Kidney tubule cell (primary cell): Measurements from ENCODE around the gene PLEKHA8.
A peak's percentile ranks its signal among the peaks of the same experiment; 100 is the strongest.

Source experiments
- DNase-seq: peaks from one replicate; pipeline ENCODE4 v3.0.0-alpha.2; 2018; ENCODE audit warnings: low spot score

PLEKHA8 gene

DNA sequence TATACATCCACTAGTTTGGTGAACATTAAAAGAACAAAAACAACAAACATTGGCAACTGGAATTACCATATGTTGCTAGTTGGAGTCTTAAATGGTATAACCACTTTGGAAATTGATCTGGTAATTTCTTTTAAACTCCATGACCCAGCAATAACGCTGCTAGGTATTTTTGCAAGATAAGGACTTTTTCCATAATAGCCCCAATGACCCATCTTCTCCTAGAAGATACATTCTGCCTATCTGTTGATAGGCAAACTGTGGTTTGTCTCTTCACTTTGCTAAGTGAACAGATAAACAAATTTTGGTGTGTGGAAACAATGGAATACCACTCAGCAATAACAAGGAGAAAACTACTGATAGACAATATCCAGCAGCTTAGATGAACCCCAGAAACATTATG lies 75.9 kb downstream of the PLEKHA8 start:
- no peak for DNase-seq

DNA sequence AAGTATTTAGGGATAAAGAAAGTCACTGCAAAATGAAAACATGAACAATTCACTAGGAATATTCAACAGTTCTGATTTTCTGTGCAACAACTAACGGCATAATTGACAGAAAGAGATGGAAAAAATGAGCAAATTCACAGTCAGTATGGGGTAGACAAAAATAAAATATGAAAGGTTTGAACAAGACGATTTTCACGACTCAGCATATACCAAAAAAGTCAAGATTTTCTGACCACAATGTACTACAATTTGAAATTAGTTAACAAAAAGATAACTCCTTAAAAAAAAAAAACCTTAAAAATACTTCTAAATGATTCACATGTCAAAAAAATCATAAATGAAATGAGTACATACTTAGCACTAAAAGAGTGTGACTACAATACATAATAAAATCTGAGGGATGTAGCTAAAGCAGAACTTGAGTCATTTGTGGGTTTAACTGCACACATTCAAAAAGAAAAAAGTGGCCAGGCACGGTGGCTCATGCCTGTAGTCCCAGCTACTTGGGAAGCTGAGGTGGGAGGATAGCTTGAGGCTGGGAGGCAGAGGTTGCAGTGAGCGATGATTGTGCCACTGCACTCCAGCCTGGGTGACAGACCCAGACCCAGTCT lies 84.0 kb downstream of the PLEKHA8 start:
- no peak for DNase-seq

DNA sequence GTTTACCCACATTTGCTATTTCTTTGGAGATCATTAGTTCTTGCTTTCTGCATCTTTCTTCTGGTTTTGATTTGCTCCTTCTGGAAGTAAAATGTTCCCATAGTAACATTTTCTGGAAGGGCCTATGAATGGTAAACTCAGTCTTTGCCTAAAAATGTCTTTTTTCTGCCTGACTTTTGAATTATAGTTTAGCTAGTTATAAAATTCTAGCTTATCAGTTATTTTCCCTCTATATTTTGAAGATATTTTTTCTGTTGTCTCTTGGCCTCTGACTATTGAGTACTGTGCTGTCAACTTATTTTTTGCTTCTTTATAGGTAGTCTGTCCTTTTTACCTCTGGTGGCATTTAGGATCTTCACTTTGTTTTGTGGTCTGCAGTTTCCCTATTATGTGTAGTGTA lies 84.9 kb downstream of the PLEKHA8 start:
- no peak for DNase-seq

DNA sequence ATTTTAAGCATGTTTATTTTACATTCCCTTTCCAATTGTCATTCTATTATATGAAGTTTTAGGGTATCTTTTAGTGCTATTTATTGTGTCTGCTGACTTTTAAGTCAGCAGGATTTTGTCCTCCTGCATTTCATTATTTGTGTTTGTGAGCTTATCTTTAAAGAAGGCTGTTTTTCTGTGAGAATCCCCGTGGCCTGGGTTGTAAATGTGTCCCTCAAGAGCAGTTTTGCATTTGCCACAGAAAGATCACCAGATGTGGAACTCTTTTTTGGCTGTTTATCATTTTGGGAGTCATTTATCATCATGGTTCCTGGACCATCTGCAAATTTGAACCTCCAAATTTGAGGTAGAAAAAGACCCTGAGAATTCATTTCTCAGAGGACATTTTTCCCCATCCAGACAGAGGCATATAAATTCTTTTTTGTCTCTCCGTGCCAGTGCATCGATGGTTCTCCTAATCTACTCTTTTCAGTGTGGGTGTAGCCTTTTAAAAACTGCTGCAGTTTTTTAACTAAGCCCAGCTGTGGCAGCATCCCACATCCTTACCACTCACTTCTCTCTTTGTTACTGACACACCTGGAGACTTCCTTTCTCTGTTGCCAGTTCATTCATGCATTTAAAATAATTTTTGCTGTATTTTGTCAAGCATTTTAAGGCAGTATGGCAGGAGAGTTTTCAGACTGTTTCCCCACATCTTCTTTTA lies 86.5 kb downstream of the PLEKHA8 start:
- DNase-seq: no peak

DNA sequence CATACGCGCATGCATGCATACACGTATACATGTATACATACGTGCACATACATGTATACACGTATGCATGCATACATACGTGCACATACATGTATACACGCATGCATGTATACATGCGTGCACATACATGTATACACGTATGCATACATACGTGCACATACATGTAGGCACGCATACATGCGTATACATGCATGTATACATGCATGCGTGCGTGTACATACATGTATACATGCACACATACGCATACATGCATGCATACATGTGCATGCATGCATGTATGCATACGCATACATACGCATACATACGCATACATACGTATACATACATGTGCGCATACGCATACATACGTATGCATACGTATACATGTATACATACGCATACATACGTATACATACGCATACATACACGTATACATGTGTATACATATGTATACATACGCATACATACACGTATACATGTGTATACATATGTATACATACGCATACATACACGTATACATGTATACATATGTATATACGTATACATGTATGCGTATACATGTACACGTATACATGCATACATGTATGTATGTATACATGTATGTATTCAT lies 87.6 kb downstream of the PLEKHA8 start:
- DNase-seq: no peak

DNA sequence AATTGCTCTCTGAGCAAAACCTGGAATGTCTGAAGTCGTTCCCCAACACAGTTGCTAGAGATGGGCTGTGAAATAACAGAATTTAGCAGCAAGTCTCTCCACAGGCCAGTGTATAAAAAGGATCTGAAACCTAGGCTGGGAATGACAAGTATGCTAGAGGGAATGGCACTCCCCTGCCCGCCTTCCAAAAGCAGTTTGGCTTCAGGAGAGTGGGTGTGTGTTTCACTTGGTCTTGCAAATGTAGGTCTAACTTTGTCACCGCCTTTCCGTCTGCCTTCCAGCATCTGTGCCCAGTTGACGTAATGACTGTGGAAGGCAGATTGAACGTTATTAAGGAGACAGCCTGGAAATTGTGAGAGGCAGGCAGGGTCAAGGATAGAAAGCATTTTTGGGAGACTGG lies 88.6 kb downstream of the PLEKHA8 start:
- DNase-seq: no peak

DNA sequence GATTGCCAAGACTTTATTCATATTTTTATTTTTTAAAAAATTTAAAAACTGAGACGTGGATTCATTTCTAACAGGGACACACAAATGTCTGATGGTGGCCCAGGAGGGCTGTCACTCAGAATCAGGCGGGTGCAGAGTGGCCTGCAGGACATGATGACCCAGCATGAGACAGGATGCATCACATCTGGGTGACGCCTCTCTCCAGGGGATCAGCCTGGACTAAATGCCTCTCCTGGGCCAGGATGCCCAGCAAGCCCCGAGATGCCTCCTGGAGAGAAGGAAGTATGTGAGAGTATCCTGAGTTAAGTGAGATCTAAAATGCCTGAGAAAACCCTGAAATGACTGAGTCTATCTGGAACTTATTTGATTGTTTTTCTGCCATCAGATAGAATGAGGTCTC lies 89.7 kb downstream of the PLEKHA8 start:
- no peak for DNase-seq

DNA sequence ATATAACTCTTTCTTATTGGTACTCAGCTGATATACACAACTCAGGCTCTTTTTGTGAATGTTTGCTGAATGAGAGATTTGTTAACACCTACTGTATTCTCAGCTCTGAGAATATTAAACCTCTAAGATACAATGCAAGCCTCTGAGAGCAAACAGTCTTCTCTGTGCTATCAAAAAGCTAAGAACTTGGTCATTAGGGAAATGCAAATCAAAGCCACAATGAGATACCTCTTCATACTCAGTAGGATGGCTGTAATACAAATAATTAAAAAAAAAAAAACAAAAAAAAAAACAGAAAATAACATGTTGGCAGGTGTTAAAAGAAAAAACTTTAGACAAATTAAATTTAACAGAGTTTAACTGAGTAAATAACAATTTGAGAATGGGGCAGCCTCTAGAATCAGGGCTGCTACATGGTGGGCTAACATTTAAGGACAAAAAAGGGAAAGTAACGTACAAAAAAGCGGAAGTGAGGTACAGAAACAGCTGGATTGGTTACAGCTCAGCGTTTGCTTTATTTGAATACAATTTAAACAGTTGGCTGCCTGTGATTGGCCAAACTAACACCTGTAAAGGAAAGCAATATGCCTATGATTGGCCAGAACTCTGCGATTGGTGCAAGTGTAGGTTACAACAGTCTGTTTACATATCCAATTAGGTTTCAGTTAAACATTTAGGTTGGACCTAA lies 91.8 kb downstream of the PLEKHA8 start:
- no peak for DNase-seq

DNA sequence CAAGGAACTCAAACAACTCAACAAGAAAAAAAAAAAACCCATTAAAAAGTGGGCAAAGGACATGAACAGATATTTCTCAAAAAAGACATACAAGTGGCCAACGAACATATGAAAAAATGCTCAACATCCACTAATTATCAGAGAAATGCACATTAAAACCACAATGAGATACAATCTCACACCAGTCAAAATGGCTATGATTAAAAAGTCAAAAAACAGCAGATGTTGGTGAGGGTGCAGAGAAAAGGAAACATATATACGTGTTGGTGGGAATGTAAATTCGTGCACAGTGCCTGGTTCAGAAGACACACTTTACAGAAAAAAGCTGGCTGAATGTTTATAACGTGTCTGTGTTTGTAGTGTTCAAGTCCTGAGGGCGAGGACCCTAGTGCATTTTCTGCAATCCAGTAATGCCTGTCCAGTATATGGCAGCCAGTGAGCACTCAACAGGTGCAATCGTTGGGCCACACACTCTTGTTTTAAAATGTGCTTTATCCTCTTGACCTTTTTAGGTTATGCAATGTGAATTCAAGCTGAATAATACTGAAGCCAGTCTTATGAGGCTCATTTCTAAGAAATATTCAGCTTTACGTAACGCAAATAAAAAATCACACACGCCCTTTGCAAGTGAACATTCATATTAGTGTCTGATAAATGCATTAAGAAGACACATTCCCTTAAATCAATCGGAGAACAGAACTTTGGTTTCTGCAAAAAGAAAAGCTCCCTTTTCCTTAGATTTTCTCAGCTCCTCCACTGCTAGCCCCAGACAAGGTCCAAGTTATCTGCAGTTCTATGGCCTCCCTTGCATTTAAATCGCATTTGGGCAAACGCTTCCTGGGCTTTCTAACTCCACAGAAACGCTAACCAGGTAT lies 105.8 kb downstream of the PLEKHA8 start:
- no peak for DNase-seq

DNA sequence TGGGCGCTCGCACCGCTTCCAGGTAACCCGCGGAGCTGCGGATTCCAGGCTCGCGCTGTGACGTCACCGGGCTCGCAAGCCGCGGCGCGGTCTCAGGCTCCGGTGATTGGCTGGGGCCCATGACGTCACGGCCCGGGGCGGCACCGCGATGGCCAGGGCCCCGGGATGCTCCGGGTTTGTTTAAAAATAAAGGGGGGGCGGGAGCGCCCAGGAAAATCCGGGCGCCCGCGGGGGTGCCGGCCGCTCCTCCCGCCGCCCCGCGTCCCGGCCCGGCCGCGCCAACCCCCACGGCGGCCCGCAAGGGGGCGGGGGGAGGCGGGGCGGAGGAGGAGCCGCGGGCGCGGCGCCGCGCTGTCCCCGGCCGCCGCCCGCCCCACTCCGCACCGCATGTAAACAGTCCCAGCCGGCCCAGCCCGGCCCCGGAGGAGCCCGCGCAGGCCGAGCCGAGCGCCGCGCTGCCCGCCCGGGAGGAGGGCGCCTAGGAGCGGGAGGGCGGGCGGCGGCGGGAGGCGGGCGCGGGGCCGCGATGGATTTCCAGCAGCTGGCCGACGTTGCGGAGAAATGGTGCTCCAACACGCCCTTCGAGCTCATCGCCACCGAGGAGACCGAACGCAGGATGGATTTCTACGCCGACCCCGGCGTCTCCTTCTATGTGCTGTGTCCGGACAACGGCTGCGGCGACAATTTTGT lies 106.5 kb downstream of the PLEKHA8 start, which contains the start of gene MTURN:
MTURN (plus strand) TSS at position 376 of the 690 bp plus-strand sequence; CDS start at position 527, 151 bp downstream.
- peak; percentile 80 for DNase-seq

DNA sequence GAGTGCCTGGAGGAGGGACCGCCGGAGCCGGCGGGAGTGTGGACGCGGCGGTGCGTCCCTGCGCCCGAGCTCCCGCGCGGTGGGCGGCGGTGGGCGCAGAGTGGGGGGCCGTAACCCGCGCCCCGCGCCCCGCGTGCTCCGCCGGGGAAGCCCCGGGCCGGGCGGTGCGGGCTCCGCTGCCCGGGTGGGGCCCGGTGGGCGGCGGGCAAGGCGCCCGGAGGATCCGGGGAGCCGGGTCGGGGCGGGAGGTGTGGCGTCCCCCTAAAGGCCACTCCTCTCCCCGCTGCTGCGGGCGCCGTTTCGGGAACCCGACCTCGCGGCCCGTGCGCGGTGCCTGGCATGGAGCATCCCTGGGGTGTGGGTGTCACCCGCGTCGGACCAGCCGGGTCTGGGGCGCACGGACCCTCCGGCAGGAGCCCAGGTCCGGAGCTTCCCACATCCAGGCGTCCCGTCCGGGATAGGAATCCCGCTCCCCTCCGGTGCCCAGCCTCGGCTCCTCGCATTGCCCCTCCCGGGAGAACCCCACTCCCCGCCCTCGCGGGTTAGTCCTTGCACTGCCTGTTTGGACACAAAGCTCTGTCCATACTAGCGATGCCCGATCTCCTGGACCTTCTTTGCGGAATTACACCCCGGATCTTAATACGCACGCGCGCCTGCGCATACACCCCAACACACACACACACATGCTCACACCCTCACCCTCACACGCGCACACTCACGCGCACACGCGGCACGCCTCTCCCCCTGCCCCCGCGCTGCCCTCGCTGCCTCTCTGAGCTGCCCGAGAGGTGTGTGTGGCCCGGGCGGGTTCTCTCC lies 107.3 kb downstream of the PLEKHA8 start:
- DNase-seq: peak; percentile 71

DNA sequence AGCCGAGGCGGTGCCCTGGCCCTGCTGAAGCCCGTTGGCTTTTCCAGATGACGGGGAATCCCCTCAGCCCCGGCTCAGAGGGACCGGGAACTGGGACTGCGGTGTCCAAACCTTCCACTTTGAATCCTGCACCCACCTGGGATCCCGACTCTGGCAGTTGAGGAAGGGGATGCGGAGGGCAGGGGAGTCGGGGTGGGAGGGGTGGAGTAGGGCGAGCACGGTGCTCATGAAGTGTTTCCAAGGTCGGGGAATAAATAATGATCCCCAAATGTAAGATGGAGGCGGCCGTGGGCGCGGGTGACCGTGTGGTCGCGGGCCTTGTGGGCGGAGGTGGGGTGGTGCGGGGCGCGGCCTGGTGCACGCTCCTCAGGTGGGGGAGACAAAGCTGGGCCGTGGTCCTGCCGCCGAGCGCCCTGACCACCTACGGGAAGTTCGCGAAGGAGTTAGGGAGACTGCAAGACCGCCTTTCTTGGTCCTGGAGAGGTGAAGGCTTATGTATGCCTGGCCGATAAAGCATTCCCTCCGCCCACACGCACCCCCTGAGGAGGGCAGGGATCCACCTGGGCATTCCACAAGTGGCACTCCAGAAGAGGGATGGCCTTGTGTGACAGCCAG lies 108.0 kb downstream of the PLEKHA8 start:
- DNase-seq: peak; percentile 17

DNA sequence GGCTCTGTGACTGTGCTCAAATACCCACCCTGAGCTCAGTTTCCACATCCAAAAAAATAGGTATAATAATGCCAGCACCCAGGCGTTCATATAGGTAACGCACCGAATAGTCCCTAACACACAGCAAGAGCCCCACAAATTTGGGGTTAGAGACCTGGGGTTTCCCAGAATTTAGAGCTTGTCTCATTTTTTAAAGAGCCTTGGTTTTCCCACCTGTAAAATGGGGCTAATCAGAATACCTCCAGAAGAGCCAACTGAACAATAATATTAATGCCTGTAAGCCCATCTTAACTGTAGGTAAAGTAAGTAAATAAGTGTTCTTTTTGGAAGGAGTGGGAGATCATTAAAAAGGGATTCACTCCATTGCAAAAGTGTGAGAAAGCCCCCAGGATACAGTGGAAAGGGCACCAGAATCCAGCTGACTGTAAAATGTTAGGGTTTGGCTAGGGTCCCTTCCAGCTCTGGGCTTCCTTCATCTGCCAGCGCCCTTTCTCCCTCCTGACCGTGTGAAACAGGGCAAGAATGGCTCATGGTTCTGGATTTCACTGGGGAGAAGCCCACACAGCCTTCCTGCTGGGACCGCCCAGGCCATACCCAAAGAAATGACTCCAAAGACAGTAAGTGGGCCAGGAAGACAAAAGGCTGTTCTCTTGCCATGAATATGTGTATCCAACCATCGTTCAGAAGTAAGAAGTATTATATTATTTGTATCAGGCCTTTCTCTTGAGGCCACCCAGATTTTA lies 108.7 kb downstream of the PLEKHA8 start:
- DNase-seq: no peak

DNA sequence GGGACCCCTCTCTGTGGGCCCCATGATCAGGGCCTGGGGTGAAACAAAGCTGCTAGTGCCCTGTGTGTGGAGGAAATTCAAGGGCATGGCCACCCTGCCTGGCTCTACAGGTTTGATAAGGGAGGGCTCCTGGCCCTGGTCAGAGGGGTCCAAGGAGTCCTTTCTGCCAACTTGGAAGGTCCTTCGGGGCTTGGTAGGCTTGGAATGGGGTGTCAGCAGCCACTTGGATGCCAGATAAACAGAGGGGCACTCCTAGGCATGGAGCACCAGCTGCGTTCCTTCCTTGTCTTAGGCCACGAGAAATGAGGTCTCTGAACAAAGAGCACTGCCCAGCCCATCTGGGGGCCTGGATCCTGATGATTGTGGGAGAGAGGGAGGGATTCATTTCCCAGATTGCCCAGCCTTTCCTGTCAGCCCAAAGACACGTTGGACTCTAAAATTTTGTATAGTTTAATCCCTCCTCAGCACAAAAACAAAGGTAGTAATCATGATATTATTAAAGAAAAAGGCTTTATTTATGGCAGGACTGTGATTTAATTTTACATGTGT lies 111.7 kb downstream of the PLEKHA8 start:
- DNase-seq: no peak

DNA sequence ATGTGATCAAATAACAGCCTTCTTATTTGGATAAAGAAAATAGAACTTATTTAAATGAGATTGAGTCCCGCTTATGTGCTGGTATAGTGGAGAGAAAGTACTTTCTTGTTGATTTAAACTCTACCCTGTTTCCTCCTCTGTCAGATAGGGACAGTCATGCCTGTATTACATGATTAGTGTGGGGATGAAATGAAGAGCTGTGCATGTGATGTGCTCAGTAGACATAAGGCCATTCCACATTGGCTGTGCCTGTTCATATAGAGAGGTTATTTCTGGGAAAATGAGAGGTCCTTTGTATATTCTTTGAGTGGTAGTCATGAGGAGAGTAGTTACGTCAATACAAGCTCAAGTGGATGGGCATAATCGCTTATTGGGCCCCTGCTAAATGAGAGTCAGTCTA lies 112.2 kb downstream of the PLEKHA8 start:
- DNase-seq: no peak

DNA sequence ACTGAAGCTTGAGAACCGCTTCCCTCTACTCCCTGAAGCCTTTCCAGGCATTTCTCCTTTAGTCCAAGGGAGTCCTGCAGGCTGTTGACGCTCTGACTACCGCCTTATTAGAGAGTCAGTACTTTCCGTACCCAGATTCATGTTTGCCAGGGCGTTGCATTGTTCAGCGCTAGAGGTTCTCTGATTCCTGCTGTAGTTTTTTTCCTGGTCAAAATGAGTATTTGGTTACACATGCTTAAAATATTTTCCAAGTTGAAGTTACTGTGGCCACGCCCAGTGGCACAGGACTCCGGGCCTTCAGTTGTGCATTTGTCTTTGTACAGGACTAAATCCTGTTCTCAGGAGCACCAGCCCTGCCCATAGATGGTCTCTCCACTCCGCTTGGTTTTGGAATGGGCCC lies 114.5 kb downstream of the PLEKHA8 start:
- DNase-seq: peak; percentile 92

DNA sequence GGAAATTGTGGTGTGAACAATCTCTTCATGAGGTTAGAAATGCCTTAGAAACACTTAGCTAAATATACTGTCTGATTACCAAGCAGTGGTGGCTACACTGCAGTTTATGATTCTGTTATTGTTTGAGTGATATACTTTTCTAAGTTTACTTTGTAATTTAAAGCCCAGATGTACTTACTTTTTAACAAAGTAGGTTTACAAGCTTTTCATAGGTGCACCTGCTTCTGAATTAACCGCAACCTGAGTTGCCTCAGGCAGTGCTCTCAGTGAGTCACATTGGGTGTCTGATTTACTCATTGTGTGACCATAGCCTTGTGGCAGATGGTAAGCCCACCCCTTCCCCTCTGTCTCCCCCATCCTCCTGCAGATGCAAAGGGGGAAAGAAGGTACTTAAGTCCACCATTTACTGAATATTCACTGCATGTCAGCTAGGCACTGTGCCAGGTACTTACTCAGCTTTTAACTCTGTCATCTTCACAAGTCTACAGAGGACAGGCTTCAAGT lies 115.6 kb downstream of the PLEKHA8 start:
- peak; percentile 84 for DNase-seq

DNA sequence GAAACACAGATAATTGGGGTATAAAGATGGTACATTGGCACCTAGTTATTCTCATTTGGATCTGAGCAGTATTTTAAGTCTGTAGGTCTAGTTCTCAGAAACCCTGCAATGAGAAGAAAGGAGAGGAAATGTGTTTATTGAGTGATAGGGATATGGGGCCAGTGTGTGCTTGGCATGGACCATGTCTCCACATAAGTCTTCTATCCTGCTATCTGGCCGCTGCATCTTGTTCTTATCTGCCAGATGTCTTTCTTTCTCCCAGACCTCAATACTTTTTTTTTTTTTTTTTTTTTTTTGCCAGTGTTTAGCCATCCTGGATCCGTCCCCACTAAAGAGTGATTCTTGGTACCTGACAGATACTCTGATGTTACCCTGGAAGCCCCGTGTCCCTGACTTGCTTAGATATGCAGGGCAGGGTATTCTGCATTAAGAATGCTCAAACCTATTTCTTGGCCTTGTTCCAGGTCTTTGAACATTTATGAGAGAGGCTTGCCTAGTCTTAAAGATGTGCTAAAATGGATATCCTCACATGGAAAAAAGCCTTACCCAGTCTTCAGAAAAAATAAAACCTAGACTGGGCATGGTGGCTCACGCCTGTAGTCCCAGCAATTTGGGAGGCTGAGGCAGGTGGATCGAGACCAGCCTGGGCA lies 116.6 kb downstream of the PLEKHA8 start:
- no peak for DNase-seq
